Sciatic nerve (tissue), 2 donors: ENCODE data around the gene REV3L. TPM values are rescaled to one million over a fixed set of nuclear protein-coding genes. Genes with fewer than 3 reads are reported as not detected.
"Not testable (repeated sequence)": the region's sequence is repeated elsewhere in the genome, so short reads cannot be mapped to it uniquely, and the experiment has no call there.

Experiments
- ATAC-seq: fragments of 200-7000 bp; cut with Tn5 transposase; one replicate; pipeline ENCODE4 v1.9.1; 2020; ENCODE audit warnings: mild to moderate bottlenecking, moderate library complexity
- DNase-seq: peaks from one replicate; pipeline ENCODE4 v3.0.0-alpha.2; 2020; ENCODE audit warnings: low spot score
- intact Hi-C: fragments of 100-400 bp; cut with DNase I; formaldehyde crosslinking; loops from one replicate; pipeline ENCODE4 v1.14.2; 2022
- total RNA-seq: library from RNA; stranded (reverse); fragmentation: NEBNext Ultra II Directional; extraction: Animal tissue kit (Norgen Biotek cat#: 25700); gene quantifications from one replicate; pipeline ENCODE4 v1.2.1, GENCODE V29; 2021
- donor health status: DM: no; HTN: no; CAD: no.
- donor health status: DM: no; HTN: no; CAD: no.

Gene REV3L
- total RNA-seq, result 47.5 TPM

GRCh38 chr6:111482959-111483735, at the start of gene REV3L:
TSS of gene REV3L (minus strand) at chr6:111483218. CDS start at chr6:111482888, 330 bp downstream.
- peak; percentile 92 for DNase-seq
- peak; percentile 76 for ATAC-seq
- intact Hi-C loops, result loop anchor here (10.0 kb wide), 1 partner anchor 92 kb away; no protein-coding TSS in a partner anchor

GRCh38 chr6:111531185-111531584, 48.2 kb upstream of the REV3L start:
- DNase-seq, result no peak

GRCh38 chr6:111530667-111531066, 47.6 kb upstream of the REV3L start:
- no peak for ATAC-seq
- DNase-seq, result no peak
- intact Hi-C loops, result no loop called here

More at GRCh38 chr6:111531185-111531584, 48.2 kb upstream of the REV3L start:
- ATAC-seq, result no peak
- intact Hi-C loops, result no loop called here

GRCh38 chr6:111530218-111530617, 47.2 kb upstream of the REV3L start:
- ATAC-seq, result no peak
- intact Hi-C loops, result no loop called here
- no peak for DNase-seq

- DNase-seq, result no peak
Measured at GRCh38 chr6:111527367-111527766, 44.3 kb upstream of the REV3L start.

GRCh38 chr6:111524735-111525134, 41.7 kb upstream of the REV3L start:
- DNase-seq (no peak), ATAC-seq (no peak)
- intact Hi-C loops, result no loop called here

More at GRCh38 chr6:111527367-111527766, 44.3 kb upstream of the REV3L start:
- ATAC-seq, result no peak
- intact Hi-C loops, result no loop called here

GRCh38 chr6:111524252-111524651, 41.2 kb upstream of the REV3L start:
- peak; percentile 50 for ATAC-seq
- DNase-seq, result no peak
- intact Hi-C loops, result no loop called here

GRCh38 chr6:111523484-111524167, 40.6 kb upstream of the REV3L start:
- peak; percentile 52 for ATAC-seq
- intact Hi-C loops, result no loop called here

GRCh38 chr6:111522393-111523020, 39.5 kb upstream of the REV3L start:
- DNase-seq (no peak), ATAC-seq (no peak)
- intact Hi-C loops, result no loop called here

More at GRCh38 chr6:111523484-111524167, 40.6 kb upstream of the REV3L start:
- DNase-seq, result no peak

GRCh38 chr6:111521497-111522270, 38.7 kb upstream of the REV3L start:
- intact Hi-C loops, result no loop called here

GRCh38 chr6:111520524-111520923, 37.5 kb upstream of the REV3L start:
- DNase-seq (no peak), ATAC-seq (no peak)
- intact Hi-C loops, result no loop called here

More at GRCh38 chr6:111521497-111522270, 38.7 kb upstream of the REV3L start:
- no peak for ATAC-seq
- no peak for DNase-seq

GRCh38 chr6:111517965-111518364, 34.9 kb upstream of the REV3L start:
- intact Hi-C loops, result no loop called here
- no peak for ATAC-seq
- no peak for DNase-seq

GRCh38 chr6:111515259-111515658, 32.2 kb upstream of the REV3L start:
- ATAC-seq (no peak), DNase-seq (no peak)
- intact Hi-C loops, result no loop called here

GRCh38 chr6:111514531-111514930, 31.5 kb upstream of the REV3L start:
- DNase-seq, intact Hi-C loops, ATAC-seq: not testable (repeated sequence)

- intact Hi-C loops, ATAC-seq: not testable (repeated sequence)
Measured at GRCh38 chr6:111507219-111507618, 24.2 kb upstream of the REV3L start.

GRCh38 chr6:111505498-111505897, 22.5 kb upstream of the REV3L start:
- DNase-seq, intact Hi-C loops, ATAC-seq: not testable (repeated sequence)

More at GRCh38 chr6:111507219-111507618, 24.2 kb upstream of the REV3L start:
- not testable (repeated sequence) for DNase-seq

GRCh38 chr6:111503660-111504059, 20.6 kb upstream of the REV3L start:
- DNase-seq, result no peak
- intact Hi-C loops, result no loop called here
- ATAC-seq, result no peak

GRCh38 chr6:111503194-111503593, 20.2 kb upstream of the REV3L start:
- intact Hi-C loops, result no loop called here
- DNase-seq, result no peak
- ATAC-seq, result no peak

- ATAC-seq (no peak), DNase-seq (no peak)
- intact Hi-C loops, result no loop called here
Measured at GRCh38 chr6:111502154-111502553, 19.1 kb upstream of the REV3L start.
